NB4 (cell line): ENCODE measurements around the gene ADD1.
A peak's percentile ranks its signal among the peaks of the same experiment; 100 is the strongest.
"Not testable (repeated sequence)": the region's sequence is repeated elsewhere in the genome, so short reads cannot be mapped to it uniquely, and the experiment has no call there.

Experiments used
- DNase-seq: peaks from one replicate; pipeline ENCODE4 v3.0.0; 2010; ENCODE audit warnings: low read depth
- H3K4me3 ChIP-seq: one replicate; pipeline ENCODE4 v1.5.1; 2011; ENCODE audit warnings: mild to moderate bottlenecking, low read depth, low read length, moderate library complexity
- CTCF ChIP-seq: IDR thresholded peaks from one replicate; pipeline ENCODE4 v1.5.1; 2012; ENCODE audit warnings: low read depth, low read length
- MAX ChIP-seq: IDR thresholded peaks from 2 replicates; pipeline ENCODE4 v1.6.1; 2011; ENCODE audit warnings: low read depth, low read length
- MYC ChIP-seq: IDR thresholded peaks from 2 replicates; pipeline ENCODE4 v1.6.1; 2011; ENCODE audit warnings: low read depth, low read length
- POLR2A ChIP-seq: IDR thresholded peaks from 2 replicates; pipeline ENCODE4 v1.6.1; 2011; ENCODE audit warnings: mild to moderate bottlenecking; ENCODE audit not compliant: insufficient read length; ENCODE audit errors: extremely low read depth

The ADD1 gene

GRCh38 chr4:2934813-2935761 is 91.4 kb downstream of the ADD1 start:
- H3K4me3 ChIP-seq = peak overlapping the region; percentile 80
- no peak for TF ChIP-seq CTCF
- peak; percentile 97 for TF ChIP-seq POLR2A
- TF ChIP-seq MAX = peak; percentile 86
- peak; percentile 89 for TF ChIP-seq MYC
- DNase-seq = peak; percentile 98

- H3K4me3 ChIP-seq = peak overlapping the region; percentile 80
- TF ChIP-seq MYC (no peak), MAX (no peak), POLR2A (no peak), CTCF (no peak)
- DNase-seq = peak; percentile 80
These were observed 92.4 kb downstream of the ADD1 start for GRCh38 chr4:2935762-2936743.

- TF ChIP-seq MAX = no peak
- peak; percentile 25 for TF ChIP-seq POLR2A
- H3K4me3 ChIP-seq = peak overlapping the region; percentile 80
- peak; percentile 67 for DNase-seq
These were observed 93.1 kb downstream of the ADD1 start for GRCh38 chr4:2936773-2937145.

GRCh38 chr4:2937146-2937857 is 93.7 kb downstream of the ADD1 start:
- peak; percentile 45 for DNase-seq
- TF ChIP-seq MYC (no peak), POLR2A (peak; percentile 18)

GRCh38 chr4:2937986-2938385 is 94.3 kb downstream of the ADD1 start:
- H3K4me3 ChIP-seq = no peak overlapping the region

More at GRCh38 chr4:2937146-2937857, 93.7 kb downstream of the ADD1 start:
- H3K4me3 ChIP-seq = no peak overlapping the region

GRCh38 chr4:2938411-2938810 is 94.8 kb downstream of the ADD1 start:
- H3K4me3 ChIP-seq = not testable (repeated sequence)
- DNase-seq = peak; percentile 8

More at GRCh38 chr4:2937986-2938385, 94.3 kb downstream of the ADD1 start:
- no peak for DNase-seq
- TF ChIP-seq MYC = no peak
- no peak for TF ChIP-seq CTCF
- TF ChIP-seq POLR2A = no peak
- TF ChIP-seq MAX = no peak

GRCh38 chr4:2938906-2939305 is 95.3 kb downstream of the ADD1 start:
- TF ChIP-seq POLR2A (no peak), MYC (no peak), MAX (no peak), CTCF (no peak)
- DNase-seq = peak; percentile 29
- H3K4me3 ChIP-seq = no peak overlapping the region
